T-helper 1 cell treated with Interleukin-12 subunit alpha and Interleukin-12 subunit beta and Interleukin-4 antibody, amounts not matched to agents 30 ng/mL and 1 ng/mL, for 36 hours (primary cell): Measurements from ENCODE around the gene RASA3. TPM values are rescaled to one million over a fixed set of nuclear protein-coding genes. Genes with fewer than 3 reads are reported as not detected.
"Not testable (repeated sequence)": the region's sequence is repeated elsewhere in the genome, so short reads cannot be mapped to it uniquely, and the experiment has no call there.

Source experiments
- intact Hi-C: fragments of 100-400 bp; cut with micrococcal nuclease; formaldehyde crosslinking; loops from one replicate; pipeline ENCODE4 v1.15.1; 2024
- total RNA-seq: library from RNA; stranded (reverse); gene quantifications from 2 replicates; pipeline ENCODE4 v1.2.3, GENCODE V29; 2022

RASA3 gene
- total RNA-seq, 1 donor from 2014 or later: 99.4 TPM

GRCh38 chr13:114102521-114103288 lies 29.7 kb downstream of the RASA3 start:
- intact Hi-C loops: no loop called here

DNA sequence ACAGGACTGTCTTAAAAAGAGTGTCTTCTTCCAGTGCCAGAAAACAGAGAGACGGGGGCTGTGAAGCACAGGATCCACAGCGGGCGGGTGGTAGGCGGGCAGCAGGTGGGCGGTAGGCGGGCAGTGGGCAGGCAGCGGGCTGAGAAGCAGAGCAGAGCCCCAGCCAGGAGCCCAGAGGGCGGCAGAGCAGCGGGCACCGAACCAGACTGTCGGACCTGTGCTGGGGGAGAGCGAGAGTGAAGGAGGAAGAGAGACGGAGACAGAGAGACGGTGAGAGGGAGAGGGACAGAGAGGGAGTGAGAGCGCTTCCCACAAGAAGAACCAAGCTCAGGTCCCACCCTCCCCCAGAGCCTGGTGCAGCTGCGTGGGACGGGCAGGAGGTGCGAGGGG lies 30.3 kb downstream of the RASA3 start:
- intact Hi-C loops: no loop called here

GRCh38 chr13:114101358-114102130 lies 30.9 kb downstream of the RASA3 start:
- intact Hi-C loops: no loop called here

DNA sequence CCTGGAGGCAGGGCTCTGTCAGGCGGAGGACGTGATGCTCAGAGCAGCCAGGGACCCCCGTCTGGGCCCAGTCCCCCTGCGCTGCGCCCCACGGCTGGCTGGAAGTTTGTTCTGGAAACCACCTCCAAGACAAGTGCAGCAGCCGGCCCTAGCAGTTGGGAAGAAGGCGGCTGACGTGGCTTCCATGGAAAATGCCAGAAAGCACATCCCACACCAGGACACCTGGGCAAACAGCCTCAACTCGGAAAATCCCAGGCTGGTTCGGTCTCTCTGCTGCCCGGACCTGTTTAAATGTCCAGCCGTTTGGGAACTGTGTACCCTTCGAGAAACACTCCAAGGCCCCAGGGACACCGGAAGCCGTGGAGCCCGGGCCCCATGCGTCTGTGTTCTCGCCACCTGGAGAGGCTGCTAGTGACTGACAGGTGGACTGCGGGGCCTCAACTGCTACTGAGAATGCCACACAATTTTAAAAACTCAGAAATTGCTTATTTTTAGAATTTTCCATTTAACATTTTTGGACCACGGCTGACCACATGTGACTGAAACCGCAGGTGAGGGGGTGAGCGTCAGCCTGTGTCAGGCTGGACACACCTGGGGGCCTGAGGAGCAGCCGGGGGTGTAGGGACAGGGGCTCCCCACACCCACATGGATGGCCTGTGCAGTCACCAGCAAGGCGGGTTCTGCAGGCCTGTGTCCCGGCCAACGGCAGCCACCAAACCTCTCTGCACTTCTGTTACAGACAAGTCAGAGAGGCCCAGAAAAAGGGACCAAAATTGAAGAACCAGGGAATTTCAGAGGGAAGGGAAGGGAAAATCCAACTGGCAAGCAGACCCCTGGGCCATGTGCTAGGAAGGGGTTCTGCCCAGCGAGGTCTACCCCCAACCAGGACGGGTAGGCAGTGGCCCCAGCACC lies 31.7 kb downstream of the RASA3 start:
- intact Hi-C loops: no loop called here

DNA sequence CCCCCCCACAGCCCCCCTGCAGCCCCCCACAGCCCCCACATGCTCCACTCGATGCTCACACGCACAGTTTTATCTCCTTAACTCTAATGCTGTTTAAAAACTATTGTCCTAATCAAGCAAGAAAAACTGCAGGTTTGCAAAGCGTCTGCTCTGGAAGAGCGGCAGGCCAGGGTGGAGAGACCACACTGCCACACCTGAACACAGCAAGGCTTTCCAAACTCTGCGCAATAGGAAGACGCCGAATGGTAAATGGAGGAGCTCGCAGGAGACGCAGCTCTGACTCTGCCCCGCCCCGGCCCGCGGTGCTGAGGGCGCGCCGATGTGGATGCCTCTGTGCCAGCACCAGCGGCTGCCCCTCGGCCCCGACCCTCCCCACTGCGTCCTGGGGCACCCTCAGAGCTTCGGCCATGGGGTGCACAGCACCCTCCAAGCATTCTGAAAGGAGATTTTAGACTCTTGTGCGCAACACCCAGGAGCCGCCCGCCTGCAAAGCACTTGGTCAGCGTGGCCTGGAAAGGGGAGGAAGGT lies 32.4 kb downstream of the RASA3 start:
- intact Hi-C loops: no loop called here

GRCh38 chr13:114099191-114099590 lies 33.2 kb downstream of the RASA3 start:
- intact Hi-C loops: no loop called here

GRCh38 chr13:114098689-114099056 lies 33.8 kb downstream of the RASA3 start:
- intact Hi-C loops: not testable (repeated sequence)

DNA sequence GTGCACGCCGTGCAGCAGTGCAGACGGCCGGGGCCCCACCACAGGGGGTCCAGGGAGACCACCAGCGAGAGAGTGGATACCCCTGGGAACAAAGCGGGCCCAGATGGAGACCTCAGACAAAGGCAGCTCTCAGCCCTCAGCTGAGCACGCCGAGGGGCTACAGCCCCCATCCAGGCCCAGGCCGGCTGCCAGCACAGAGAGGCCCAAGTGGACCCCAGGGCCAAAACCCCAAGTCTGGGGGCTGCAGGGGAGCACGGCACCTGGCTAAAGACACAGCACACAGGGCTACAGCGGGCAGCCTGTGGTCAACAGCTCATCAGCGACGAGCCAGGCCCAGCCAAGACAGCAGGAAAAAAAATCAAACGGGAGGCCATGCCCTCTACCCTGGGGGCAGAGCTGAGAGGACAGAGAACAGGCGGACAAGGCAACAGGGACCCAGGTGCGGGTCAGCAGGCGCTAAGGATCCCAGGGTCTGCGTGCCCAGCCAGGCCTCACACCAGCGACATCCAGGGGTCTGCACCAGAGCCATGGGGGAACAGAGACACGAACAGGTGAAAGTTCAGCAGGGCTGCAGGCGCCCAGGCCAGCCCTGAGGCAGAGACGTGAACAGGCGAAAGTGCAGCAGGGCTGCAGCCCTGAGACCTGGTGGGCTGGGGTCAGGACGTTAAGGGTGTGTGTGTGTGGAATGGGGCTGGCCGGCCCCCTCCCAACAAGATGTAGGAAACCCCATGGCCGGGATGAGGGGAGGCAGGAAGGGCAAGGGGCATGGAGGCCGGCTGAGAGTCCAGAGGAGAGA lies 34.3 kb downstream of the RASA3 start:
- intact Hi-C loops: no loop called here

DNA sequence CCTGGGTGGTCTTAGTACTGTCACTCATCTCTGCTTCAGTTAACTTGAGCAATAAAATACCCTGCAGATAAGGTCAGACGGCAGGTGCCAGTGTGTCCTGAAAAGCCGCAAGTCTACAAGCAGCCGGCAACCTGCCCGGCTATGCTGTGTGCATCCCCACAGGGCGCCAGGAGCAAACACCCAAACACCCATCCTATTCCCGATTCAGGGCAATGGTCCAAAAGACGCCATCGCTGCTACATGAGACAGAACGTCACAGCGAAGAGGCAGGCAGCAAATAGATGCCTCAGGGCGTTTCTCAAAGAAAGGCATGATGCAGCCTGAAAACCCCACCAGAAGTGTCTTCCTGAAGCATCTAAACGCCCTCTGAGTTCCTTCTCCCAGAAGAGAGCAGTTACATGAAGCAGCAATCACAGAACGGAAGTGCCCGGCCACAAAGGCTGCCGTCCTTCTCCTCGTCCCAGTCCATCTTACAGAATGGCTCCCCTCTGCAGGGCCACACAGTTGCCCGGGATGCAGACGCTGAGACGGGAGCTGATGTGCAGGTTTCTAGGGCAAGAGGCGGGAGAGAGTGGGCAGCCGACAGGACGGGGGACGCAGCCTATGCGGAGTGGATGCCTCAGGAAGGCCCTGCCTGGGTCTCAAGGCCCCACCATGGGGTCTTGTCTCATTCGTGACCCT lies 35.1 kb downstream of the RASA3 start:
- intact Hi-C loops: no loop called here

- intact Hi-C loops: no loop called here
Observed at GRCh38 chr13:114096811-114097211, 35.6 kb downstream of the RASA3 start.

GRCh38 chr13:114096031-114096485 lies 36.4 kb downstream of the RASA3 start:
- intact Hi-C loops: no loop called here

- intact Hi-C loops: no loop called here
Observed at GRCh38 chr13:114095486-114095885, 36.9 kb downstream of the RASA3 start.

- intact Hi-C loops: no loop called here
Observed at GRCh38 chr13:114093118-114093517, 39.3 kb downstream of the RASA3 start.

DNA sequence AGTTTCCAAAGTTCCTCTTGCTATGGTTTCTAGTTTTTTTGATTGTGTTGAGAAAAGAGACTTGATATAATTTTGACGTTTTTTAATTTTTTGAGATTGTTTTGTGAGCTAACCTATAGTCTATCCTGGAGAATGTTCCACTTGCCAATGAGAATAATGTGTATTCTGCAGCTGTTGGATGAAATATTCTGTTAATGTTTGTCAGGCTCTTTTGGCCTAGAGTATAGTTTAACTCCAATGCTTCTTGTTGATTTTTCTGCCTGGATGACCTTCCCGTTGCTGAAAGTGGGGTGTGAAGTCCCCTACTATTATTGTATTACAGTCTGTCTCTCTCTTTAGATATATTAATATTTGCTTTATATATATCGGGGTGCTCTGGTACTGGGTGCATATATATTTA lies 40.0 kb downstream of the RASA3 start:
- intact Hi-C loops: no loop called here

- intact Hi-C loops: no loop called here
Observed at GRCh38 chr13:114090476-114090875, 41.9 kb downstream of the RASA3 start.

DNA sequence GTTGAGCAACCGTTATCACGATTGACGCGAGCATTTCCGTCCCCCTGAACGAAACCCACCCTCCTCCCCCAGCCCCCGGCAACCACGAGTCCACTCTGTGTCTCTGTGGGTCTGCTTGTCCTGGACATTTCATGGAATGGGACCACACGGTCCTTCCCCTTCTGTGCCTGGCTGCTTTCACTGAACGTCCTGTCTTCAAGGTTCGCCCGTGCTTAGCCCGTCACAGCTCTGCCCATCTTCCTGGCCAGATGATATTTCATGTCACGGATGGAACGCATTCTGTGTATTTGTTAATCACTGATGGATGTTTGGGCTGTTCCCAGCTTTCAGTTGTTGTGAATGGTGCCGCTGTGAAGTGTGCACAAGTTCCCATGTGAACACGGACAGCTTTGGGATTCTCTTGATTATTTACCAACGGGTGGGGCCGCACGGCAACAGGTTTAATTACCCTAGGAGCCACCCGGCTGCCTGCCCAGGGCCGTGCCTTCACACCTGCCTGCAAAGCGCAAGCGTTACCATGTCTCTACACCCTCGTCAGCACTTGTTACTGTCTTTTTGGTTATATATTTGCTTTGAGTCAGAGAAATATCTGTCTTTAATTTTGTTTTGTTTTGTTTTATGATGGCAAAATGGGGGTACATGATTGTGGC lies 42.5 kb downstream of the RASA3 start:
- intact Hi-C loops: no loop called here

DNA sequence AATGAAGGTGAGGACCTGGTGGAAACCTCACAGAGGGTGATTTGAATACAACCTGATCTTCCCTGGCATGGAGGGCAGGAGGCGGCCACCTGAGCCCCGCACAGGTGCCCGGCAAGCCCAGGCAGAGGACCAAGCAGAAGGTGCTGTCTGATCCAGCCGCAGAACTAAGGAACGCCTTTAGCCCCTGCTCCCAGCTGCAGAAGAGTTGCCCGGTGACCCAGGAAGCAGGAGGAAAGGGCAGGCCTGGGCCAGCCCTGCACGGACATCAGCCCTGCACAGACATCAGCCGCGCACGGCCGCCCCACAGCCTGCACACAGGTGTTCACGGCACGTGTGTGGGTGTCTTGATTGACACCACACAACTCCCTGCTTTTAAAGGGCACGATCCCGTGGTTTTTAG lies 43.1 kb downstream of the RASA3 start:
- intact Hi-C loops: no loop called here

- intact Hi-C loops: no loop called here
Observed at GRCh38 chr13:114088863-114089262, 43.6 kb downstream of the RASA3 start.

DNA sequence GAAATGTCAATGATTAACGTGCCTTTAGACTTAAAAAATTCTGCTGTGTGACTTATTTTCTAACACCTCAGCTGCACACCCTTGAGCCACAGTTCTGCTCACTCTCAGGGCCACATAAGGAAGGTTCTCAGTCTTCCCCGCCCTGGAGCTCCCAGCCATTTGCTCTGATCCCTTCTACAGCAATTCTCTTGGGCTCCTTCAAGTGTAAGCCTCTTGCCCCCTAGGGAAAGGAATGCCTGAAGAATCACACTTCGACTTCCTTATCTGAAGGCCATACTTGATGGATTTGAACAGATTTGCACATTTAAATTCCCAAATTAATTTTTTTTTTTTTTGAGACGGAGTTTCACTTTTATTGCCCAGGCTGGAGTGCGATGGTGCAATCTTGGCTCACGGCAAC lies 44.2 kb downstream of the RASA3 start:
- intact Hi-C loops: no loop called here

DNA sequence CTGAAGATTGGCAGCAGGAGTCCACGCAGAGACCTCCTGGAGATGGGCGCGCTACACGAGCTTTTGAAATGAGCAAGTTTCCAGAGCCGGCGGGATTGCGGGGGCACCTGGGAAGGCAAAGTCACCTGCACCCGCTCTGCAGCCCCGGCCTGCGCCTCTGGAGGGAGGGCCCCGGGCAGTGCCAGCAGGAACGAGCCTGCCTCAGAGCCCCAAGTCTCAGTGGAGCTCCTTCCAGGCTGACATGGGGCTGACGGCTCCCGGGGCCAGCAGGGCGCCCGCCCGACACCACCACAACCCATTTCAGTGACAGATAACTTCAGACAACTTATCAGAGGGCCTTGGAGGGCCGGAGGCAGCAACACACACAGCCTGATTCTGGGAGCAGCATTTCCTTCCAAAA lies 45.0 kb downstream of the RASA3 start:
- intact Hi-C loops: no loop called here
